Hippocampal formation (tissue), 2 donors: ENCODE measurements around the gene AMTN.

ENCODE experiments used
- DNase-seq, 2 donors: peaks; one replicate each; lab custom pipeline; 2025; lab: John Stamatoyannopoulos, UW

Gene AMTN

GRCh38 chr4:70559924-70560323, 41.6 kb downstream of the AMTN start:
- DNase-seq, result no peak

DNA sequence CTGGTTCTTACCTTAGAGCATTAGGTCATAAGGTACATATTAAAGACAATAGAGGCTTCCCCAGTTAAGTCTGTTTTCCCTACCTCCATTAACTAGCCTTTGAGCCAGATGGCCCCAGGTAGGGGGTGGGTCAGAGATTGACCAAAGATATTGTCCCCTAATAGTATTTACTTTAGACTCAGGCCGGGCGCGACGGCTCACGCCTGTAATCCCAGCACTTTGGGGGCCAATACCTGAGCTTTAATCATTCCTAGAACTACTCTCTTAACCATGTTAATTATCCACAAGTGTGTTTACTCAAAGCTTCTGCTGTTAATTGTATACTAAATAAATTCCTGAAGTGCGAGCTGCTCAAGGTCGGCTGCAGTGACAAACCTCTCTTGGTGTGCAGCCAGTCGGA, 45.7 kb downstream of the AMTN start:
- DNase-seq, result no peak

DNA sequence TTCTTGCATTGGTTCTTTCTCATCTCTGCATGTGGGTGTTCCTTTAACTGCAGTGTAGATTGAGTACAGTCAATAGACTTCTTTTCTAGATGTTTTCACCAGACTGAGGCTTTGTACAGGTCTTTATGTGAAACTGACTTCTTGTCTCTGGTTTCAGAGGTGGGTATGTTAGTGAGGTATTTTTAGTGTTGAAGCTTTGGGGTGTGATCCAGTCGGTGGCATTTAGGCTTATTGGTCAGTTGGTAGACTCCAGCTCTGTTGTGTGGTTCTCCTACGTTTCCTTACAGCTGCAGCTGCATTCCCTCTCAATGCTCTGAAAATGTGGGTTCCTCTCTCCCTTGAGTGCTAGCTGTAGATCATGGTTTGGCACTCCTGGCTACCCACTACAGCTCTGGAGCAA, 52.4 kb downstream of the AMTN start:
- no peak for DNase-seq

DNA sequence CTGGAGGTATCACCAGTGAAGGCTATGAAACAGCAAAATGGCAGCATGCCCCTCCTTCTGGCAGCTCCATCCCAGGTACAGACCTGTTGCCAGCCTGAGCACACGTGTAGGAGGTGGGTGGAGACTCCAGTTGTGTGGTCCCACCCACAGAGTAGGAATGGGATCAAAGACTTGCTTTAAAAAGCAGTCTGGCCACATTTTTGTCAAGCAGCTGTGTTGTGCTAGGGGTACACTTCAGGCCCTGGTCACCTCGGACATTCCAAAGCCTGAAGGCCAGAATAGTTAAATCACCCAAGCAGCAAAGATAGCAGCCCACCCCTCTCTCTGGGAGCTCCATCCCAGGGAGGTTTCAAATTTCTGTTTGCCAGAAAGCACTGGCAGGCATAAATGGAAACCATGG, 53.4 kb downstream of the AMTN start:
- DNase-seq, result no peak

DNA sequence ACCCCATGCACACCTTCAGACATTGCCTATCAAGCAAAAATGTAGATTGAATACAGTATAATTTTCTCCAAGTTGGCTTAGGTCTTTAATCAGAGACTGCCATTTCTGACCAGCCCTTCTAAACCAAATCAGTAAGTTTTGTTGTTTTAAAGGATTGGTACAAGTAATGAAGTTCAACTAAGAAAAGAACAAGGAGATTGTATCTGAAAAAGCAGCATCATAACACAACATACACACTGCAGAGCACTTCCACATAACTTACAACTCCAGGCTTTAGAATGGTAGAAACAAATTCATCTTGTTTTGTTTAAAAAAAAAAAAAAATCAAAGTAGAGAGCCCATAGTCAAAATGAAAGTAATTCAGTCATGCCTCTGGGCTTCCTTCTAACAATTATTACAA, 57.6 kb downstream of the AMTN start:
- DNase-seq, result no peak

- no peak for DNase-seq
Measured at GRCh38 chr4:70577220-70577927, 59.0 kb downstream of the AMTN start.

DNA sequence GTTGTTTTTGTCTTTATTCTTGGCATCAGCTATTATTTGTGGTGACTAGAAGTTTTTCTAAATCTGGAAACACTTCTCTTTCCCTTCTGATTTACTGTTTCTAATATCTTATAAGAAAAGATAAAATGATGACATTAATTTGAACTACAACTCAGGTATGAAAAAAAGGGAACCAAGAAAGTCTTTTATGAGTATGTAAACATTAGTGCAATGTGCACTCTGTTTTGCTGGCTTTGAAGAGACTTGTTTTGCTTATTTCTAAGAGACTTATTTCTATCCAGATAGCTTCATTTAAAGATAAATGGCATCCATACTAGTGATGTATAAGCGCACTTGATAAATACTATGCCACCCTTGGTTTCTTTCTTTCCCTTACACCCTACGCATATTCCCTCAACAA, 63.6 kb downstream of the AMTN start:
- DNase-seq, result no peak
